ENCODE measurements around the gene FAM107A. TPM values are rescaled to one million over a fixed set of nuclear protein-coding genes. Genes with fewer than 3 reads are reported as not detected.

FAM107A gene
- total RNA-seq, 2 donors from 2014 or later, result 76.5 to 80.7 TPM

DNA sequence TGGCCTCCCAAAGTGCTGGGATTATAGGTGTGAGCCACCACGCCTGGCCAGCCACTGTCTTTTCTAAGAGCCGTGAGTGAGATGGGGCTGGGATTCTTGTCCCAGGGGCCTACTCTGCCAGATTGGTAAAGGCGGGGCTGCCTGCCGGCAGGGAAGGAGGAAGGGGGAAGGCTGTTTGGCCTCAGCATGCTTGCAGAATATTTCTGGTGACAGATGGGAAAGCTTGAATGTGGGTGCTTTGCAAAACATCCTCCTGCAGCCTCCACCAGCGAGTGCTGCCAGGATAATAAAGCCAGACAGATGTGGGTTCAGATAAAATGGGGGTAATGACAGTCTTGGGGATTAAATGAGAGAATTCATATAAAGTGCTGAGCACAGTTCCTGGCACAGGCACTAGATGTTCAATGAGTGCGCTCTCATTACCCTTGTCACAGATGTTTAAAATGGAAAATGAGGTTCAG lies 20.4 kb downstream of the FAM107A start:
- Histone ChIP-seq H3K9me3 (peaks cover 0 to 1% of the 10 kb centered on the region in 2 donors), H3K36me3 (no peaks in the 10 kb centered on the region), H3K4me1 (no peaks in the 10 kb centered on the region), H3K27ac (no peak overlapping the region), H3K4me3 (no peak overlapping the region), H3K27me3 (no peaks in the 10 kb centered on the region)
- TF ChIP-seq, protein P1, sequence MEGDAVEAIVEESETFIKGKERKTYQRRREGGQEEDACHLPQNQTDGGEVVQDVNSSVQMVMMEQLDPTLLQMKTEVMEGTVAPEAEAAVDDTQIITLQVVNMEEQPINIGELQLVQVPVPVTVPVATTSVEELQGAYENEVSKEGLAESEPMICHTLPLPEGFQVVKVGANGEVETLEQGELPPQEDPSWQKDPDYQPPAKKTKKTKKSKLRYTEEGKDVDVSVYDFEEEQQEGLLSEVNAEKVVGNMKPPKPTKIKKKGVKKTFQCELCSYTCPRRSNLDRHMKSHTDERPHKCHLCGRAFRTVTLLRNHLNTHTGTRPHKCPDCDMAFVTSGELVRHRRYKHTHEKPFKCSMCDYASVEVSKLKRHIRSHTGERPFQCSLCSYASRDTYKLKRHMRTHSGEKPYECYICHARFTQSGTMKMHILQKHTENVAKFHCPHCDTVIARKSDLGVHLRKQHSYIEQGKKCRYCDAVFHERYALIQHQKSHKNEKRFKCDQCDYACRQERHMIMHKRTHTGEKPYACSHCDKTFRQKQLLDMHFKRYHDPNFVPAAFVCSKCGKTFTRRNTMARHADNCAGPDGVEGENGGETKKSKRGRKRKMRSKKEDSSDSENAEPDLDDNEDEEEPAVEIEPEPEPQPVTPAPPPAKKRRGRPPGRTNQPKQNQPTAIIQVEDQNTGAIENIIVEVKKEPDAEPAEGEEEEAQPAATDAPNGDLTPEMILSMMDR (IDR thresholded peaks at IDR 0.05), result no peak
- DNase-seq (ENCODE audit: low spot score), result no peak

DNA sequence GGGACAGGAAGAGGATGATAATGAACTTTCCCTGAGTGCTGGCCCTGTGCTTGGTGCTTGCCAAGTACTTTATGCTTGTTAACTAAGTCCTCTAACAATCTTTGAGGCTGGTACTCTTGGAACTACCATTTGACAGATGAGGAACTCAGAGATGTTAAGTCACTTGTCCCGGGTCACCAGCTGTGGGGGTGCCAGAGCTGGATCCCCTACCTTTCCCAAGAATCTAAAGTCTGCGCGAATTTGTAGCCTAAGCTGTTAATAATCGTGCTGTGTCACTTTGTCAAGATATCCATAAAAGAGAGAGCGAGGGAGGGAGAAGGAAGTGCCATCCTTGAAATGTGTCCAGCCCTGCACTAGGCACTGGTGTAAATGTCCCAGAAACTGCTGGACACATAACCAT lies 21.2 kb downstream of the FAM107A start:
- H3K27me3 ChIP-seq, result no peaks in the 10 kb centered on the region
- TF ChIP-seq, protein P1 (IDR thresholded peaks at IDR 0.05), result no peak
- H3K36me3 ChIP-seq, result no peaks in the 10 kb centered on the region

DNA sequence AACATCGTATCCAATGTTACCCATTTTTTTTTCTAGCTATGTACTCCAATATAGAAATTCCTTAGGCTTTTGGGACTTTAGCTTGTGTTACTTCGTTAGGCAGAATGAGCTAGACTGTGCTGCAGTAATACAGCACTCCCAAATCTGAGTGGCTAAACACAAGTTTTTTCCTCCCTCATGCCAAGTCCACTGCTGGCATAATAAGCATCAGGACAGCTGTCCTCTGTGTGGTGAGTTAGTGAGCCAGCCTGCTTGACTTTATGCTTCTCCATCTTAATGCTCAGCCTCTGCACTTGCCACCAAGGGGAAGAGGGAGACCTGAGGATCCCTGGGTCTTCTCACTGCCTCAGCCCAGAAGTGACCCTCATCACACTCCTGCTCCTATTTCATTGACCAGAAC lies 22.0 kb downstream of the FAM107A start:
- Histone ChIP-seq H3K27me3 (no peaks in the 10 kb centered on the region), H3K4me1 (no peaks in the 10 kb centered on the region), H3K27ac (no peak overlapping the region), H3K4me3 (no peak overlapping the region), H3K9me3 (peaks cover 0 to 8% of the 10 kb centered on the region in 2 donors), H3K36me3 (no peaks in the 10 kb centered on the region)
- DNase-seq (ENCODE audit: low spot score), result no peak
- TF ChIP-seq, protein P1 (IDR thresholded peaks at IDR 0.05), result no peak

More for the DNA sequence above, 21.2 kb downstream of the FAM107A start:
- Histone ChIP-seq H3K27ac (no peak overlapping the region), H3K9me3 (peaks cover 0 to 8% of the 10 kb centered on the region in 2 donors), H3K4me3 (no peak overlapping the region), H3K4me1 (no peaks in the 10 kb centered on the region)
- DNase-seq (ENCODE audit: low spot score), result peak; percentile 49

DNA sequence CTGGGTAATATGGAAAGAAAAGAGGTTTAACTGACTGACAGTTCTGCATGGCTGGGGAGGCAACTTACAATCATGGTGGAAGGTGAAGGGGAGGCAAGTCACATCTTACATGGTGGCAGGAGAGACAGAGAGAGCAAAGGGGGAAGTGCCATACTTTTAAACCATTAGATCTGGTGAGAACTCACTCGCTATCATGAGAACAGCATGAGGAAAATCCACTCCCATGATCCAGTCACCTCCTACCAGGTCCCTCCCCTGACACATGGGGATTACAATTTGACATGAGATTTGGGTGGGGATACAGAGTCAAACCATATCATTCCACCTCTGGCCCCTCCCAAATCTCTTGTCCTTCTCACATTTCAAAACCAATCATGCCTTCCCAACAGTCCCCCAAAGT lies 24.2 kb downstream of the FAM107A start:
- Histone ChIP-seq H3K36me3 (no peaks in the 10 kb centered on the region), H3K27ac (no peak overlapping the region), H3K4me1 (no peaks in the 10 kb centered on the region), H3K27me3 (no peaks in the 10 kb centered on the region), H3K9me3 (peaks cover 0 to 8% of the 10 kb centered on the region in 2 donors), H3K4me3 (no peak overlapping the region)
- TF ChIP-seq, protein P1 (IDR thresholded peaks at IDR 0.05), result no peak
- DNase-seq (ENCODE audit: low spot score), result no peak

DNA sequence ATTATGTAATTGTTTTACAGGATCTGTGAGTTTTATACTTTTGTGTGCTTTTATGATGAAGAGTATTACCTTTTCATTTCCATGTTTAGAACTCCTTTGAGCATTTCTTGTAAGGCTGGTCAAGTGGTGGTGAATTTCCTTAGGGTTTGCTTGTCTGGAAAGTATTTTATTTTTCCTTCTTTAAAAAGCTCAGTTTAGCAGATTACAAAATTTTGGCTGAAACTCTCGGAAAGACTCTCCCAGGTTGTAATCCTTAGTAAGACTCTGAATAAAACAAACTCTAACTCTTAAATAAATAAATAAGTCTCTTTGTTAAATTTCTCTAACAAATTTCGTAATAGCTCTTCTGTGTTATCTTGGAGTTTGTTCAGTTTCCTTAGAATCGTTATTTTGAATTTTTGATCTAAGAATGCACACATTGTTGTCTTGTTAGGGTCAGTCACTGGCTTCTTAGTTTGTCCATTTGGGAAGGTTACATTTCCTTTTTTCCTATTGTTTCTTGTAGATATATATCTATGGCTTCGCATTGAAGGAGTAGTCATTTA lies 25.5 kb downstream of the FAM107A start:
- Histone ChIP-seq H3K27ac (no peak overlapping the region), H3K36me3 (no peaks in the 10 kb centered on the region), H3K9me3 (peaks cover 0 to 8% of the 10 kb centered on the region in 2 donors), H3K4me1 (no peaks in the 10 kb centered on the region), H3K27me3 (no peaks in the 10 kb centered on the region), H3K4me3 (no peak overlapping the region)
- TF ChIP-seq, protein P1 (IDR thresholded peaks at IDR 0.05), result no peak
- DNase-seq (ENCODE audit: low spot score), result no peak

DNA sequence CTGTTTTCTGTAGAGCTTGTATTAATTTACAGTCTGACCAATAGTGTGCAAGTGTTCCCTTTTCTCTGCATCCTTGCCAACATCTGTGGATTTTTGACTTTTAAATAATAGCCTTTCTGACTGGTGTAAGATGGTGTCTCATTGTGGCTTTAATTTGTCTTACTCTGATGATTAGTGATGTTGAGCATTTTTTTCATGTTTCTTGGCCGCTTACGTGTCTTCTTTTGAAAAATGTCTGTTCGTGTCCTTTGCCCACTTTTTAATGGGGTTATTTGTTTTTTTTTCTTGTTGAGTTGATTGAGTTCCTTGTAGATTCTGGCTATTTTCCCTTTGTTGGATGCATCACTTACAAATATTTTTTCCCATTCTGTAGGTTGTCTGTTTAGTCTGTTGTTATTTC lies 32.6 kb downstream of the FAM107A start:
- DNase-seq (ENCODE audit: low spot score), result no peak
- Histone ChIP-seq H3K4me1 (no peaks in the 10 kb centered on the region), H3K4me3 (no peak overlapping the region), H3K27me3 (no peaks in the 10 kb centered on the region), H3K36me3 (no peaks in the 10 kb centered on the region), H3K27ac (no peak overlapping the region), H3K9me3 (no peaks in the 10 kb centered on the region)
- TF ChIP-seq, protein P1 (IDR thresholded peaks at IDR 0.05), result no peak

Measured in right atrium auricular region (tissue), 2 donors.